SK-N-SH treated with all-trans-retinoic acid at 6 μM for 48 hours (cell line): ENCODE measurements around the gene TSEN54.

Source experiments
- ATAC-seq: fragments of 200-7000 bp; cut with Tn5 transposase; 3 replicates; pipeline ENCODE4 v1.9.1; 2020; ENCODE audit warnings: mild to moderate bottlenecking, moderate library complexity
- BACH2 ChIP-seq: fragments of 250-450 bp; sonication (Bioruptor Pico); IDR thresholded peaks from 2 replicates; pipeline ENCODE4 v1.9.0; 2021; ENCODE audit warnings: mild to moderate bottlenecking, borderline replicate concordance
- CREB5 ChIP-seq: fragments of 250-450 bp; sonication (Bioruptor Pico); IDR thresholded peaks from 2 replicates; pipeline ENCODE4 v1.5.1; 2020; ENCODE audit warnings: low read depth, mild to moderate bottlenecking, moderate library complexity
- CSDC2 ChIP-seq: fragments of 250-450 bp; sonication (Bioruptor Pico); IDR thresholded peaks from 2 replicates; pipeline ENCODE4 v1.5.0; 2020; ENCODE audit warnings: mild to moderate bottlenecking, moderate library complexity
- CSRNP3 ChIP-seq: fragments of 250-450 bp; sonication (Bioruptor Pico); IDR thresholded peaks from 2 replicates; pipeline ENCODE4 v1.5.1; 2021; ENCODE audit warnings: mild to moderate bottlenecking, moderate library complexity
- ESRRG ChIP-seq: fragments of 250-450 bp; sonication (Bioruptor Pico); IDR thresholded peaks from 2 replicates; pipeline ENCODE4 v1.6.1; 2021; ENCODE audit warnings: mild to moderate bottlenecking
- ISL1 ChIP-seq: fragments of 250-450 bp; sonication (Bioruptor Pico); IDR thresholded peaks from 2 replicates; pipeline ENCODE4 v2.1.2; 2022; ENCODE audit warnings: mild to moderate bottlenecking, moderate library complexity
- OSR1 ChIP-seq: fragments of 250-450 bp; sonication (Bioruptor Pico); IDR thresholded peaks from 2 replicates; pipeline ENCODE4 v1.8.0; 2022; ENCODE audit warnings: moderate library complexity, mild to moderate bottlenecking, inconsistent platforms
- PATZ1 ChIP-seq: fragments of 250-450 bp; sonication (Bioruptor Pico); IDR thresholded peaks from 2 replicates; pipeline ENCODE4 v1.8.0; 2020; ENCODE audit warnings: mild to moderate bottlenecking, moderate library complexity, borderline replicate concordance
- RARB ChIP-seq: fragments of 250-450 bp; sonication (Bioruptor Pico); IDR thresholded peaks from 2 replicates; pipeline ENCODE4 v1.8.0; 2021; ENCODE audit warnings: mild to moderate bottlenecking, moderate library complexity
- SNAI2 ChIP-seq: fragments of 250-450 bp; sonication (Bioruptor Pico); IDR thresholded peaks from 2 replicates; pipeline ENCODE4 v1.5.0; 2020; ENCODE audit warnings: mild to moderate bottlenecking, moderate library complexity
- TCF4 ChIP-seq: fragments of 250-450 bp; sonication (Bioruptor Pico); IDR thresholded peaks from 2 replicates; pipeline ENCODE4 v1.8.0; 2021; ENCODE audit warnings: mild to moderate bottlenecking, moderate library complexity, borderline replicate concordance
- TOX ChIP-seq: fragments of 250-450 bp; sonication (Bioruptor Pico); IDR thresholded peaks from 2 replicates; pipeline ENCODE4 v1.8.0; 2021; ENCODE audit warnings: mild to moderate bottlenecking, moderate library complexity, borderline replicate concordance
- ZFP3 ChIP-seq: fragments of 250-450 bp; sonication (Bioruptor Pico); IDR thresholded peaks from 2 replicates; pipeline ENCODE4 v1.5.0; 2020; ENCODE audit warnings: mild to moderate bottlenecking, moderate library complexity
- ZFP30 ChIP-seq: fragments of 450-650 bp; formaldehyde crosslinking; IDR thresholded peaks from 2 replicates; pipeline ENCODE4 v1.5.0; 2022; ENCODE audit warnings: mild to moderate bottlenecking, moderate library complexity
- ZNF565 ChIP-seq: fragments of 450-650 bp; formaldehyde crosslinking; conservative IDR thresholded peaks from 2 replicates; pipeline ENCODE4 v1.5.0; 2020; ENCODE audit warnings: low read depth, mild to moderate bottlenecking, moderate library complexity
- ZNF8 ChIP-seq: fragments of 450-650 bp; formaldehyde crosslinking; IDR thresholded peaks from 2 replicates; pipeline ENCODE4 v1.5.0; 2020; ENCODE audit warnings: mild to moderate bottlenecking, moderate library complexity
- TF ChIP-seq, protein P1 (sequence below): fragments of 250-450 bp; sonication (Bioruptor Pico); IDR thresholded peaks from 2 replicates; pipeline ENCODE4 v1.8.0; 2021; ENCODE audit warnings: low read depth, mild to moderate bottlenecking, moderate library complexity, borderline replicate concordance
- TF ChIP-seq, protein P2 (sequence below): fragments of 250-450 bp; sonication (Bioruptor Pico); IDR thresholded peaks from 2 replicates; pipeline ENCODE4 v1.5.0; 2020; ENCODE audit warnings: mild to moderate bottlenecking, moderate library complexity

TSEN54 gene

GRCh38 chr17:75474736-75475135 lies 41.6 kb upstream of the TSEN54 start:
- no peak; the same call in 2 of the 3 replicates for ATAC-seq
- TF ChIP-seq TOX (CRISPR knock-in tag) (no peak), ZNF565 (CRISPR knock-in tag) (no peak), CSRNP3 (CRISPR knock-in tag) (no peak), CREB5 (CRISPR knock-in tag) (no peak), ESRRG (CRISPR knock-in tag) (no peak), ZFP3 (CRISPR knock-in tag) (no peak), SNAI2 (CRISPR knock-in tag) (no peak), TCF4 (CRISPR knock-in tag) (no peak)
- TF ChIP-seq, protein P1, sequence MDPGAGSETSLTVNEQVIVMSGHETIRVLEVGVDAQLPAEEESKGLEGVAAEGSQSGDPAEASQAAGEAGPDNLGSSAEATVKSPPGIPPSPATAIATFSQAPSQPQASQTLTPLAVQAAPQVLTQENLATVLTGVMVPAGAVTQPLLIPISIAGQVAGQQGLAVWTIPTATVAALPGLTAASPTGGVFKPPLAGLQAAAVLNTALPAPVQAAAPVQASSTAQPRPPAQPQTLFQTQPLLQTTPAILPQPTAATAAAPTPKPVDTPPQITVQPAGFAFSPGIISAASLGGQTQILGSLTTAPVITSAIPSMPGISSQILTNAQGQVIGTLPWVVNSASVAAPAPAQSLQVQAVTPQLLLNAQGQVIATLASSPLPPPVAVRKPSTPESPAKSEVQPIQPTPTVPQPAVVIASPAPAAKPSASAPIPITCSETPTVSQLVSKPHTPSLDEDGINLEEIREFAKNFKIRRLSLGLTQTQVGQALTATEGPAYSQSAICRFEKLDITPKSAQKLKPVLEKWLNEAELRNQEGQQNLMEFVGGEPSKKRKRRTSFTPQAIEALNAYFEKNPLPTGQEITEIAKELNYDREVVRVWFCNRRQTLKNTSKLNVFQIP (CRISPR knock-in tag): no peak
- TF ChIP-seq, protein P2, sequence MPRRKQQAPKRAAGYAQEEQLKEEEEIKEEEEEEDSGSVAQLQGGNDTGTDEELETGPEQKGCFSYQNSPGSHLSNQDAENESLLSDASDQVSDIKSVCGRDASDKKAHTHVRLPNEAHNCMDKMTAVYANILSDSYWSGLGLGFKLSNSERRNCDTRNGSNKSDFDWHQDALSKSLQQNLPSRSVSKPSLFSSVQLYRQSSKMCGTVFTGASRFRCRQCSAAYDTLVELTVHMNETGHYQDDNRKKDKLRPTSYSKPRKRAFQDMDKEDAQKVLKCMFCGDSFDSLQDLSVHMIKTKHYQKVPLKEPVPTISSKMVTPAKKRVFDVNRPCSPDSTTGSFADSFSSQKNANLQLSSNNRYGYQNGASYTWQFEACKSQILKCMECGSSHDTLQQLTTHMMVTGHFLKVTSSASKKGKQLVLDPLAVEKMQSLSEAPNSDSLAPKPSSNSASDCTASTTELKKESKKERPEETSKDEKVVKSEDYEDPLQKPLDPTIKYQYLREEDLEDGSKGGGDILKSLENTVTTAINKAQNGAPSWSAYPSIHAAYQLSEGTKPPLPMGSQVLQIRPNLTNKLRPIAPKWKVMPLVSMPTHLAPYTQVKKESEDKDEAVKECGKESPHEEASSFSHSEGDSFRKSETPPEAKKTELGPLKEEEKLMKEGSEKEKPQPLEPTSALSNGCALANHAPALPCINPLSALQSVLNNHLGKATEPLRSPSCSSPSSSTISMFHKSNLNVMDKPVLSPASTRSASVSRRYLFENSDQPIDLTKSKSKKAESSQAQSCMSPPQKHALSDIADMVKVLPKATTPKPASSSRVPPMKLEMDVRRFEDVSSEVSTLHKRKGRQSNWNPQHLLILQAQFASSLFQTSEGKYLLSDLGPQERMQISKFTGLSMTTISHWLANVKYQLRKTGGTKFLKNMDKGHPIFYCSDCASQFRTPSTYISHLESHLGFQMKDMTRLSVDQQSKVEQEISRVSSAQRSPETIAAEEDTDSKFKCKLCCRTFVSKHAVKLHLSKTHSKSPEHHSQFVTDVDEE (CRISPR knock-in tag): no peak

GRCh38 chr17:75475144-75475835 lies 41.0 kb upstream of the TSEN54 start:
- TF ChIP-seq ZFP3 (CRISPR knock-in tag): no peak
- no peak for TF ChIP-seq SNAI2 (CRISPR knock-in tag)
- TF ChIP-seq RARB (CRISPR knock-in tag): no peak
- peak; percentile 18; the same call in 1 of the 3 replicates for ATAC-seq

- no peak for TF ChIP-seq SNAI2 (CRISPR knock-in tag)
- no peak for TF ChIP-seq ZFP30 (CRISPR knock-in tag)
- no peak for TF ChIP-seq ISL1
- TF ChIP-seq CSRNP3 (CRISPR knock-in tag): no peak
- TF ChIP-seq PATZ1: no peak
- no peak for TF ChIP-seq ZNF8 (CRISPR knock-in tag)
- TF ChIP-seq, protein P1 (CRISPR knock-in tag): no peak
- TF ChIP-seq OSR1 (CRISPR knock-in tag): no peak
- TF ChIP-seq TCF4 (CRISPR knock-in tag): no peak
- TF ChIP-seq BACH2 (CRISPR knock-in tag): no peak
- no peak for TF ChIP-seq CSDC2 (CRISPR knock-in tag)
- no peak for TF ChIP-seq ZFP3 (CRISPR knock-in tag)
- TF ChIP-seq ESRRG (CRISPR knock-in tag): no peak
- TF ChIP-seq, protein P2 (CRISPR knock-in tag): no peak
- no peak for TF ChIP-seq ZNF565 (CRISPR knock-in tag)
- no peak; the same call in 2 of the 3 replicates for ATAC-seq
These were observed 40.5 kb upstream of the TSEN54 start for GRCh38 chr17:75475851-75476250.
